Activated CD4-positive, CD25-positive, alpha-beta regulatory T cell treated with anti-CD3 and anti-CD28 coated beads, Interleukin-2, amount 50 U/mL, for 24 hours (primary cell): Measurements from ENCODE around the gene ACSL1.
"Not testable (repeated sequence)": the region's sequence is repeated elsewhere in the genome, so short reads cannot be mapped to it uniquely, and the experiment has no call there.

Experiments used
- ATAC-seq, 2 donors: fragments of 150-1000 bp; cut with Tn5 transposase; one replicate each; pipeline ENCODE4 v1.10.0; 2021; ENCODE audit warnings: mild to moderate bottlenecking in 1 of 2, moderate library complexity in 1 of 2

ACSL1 gene

DNA sequence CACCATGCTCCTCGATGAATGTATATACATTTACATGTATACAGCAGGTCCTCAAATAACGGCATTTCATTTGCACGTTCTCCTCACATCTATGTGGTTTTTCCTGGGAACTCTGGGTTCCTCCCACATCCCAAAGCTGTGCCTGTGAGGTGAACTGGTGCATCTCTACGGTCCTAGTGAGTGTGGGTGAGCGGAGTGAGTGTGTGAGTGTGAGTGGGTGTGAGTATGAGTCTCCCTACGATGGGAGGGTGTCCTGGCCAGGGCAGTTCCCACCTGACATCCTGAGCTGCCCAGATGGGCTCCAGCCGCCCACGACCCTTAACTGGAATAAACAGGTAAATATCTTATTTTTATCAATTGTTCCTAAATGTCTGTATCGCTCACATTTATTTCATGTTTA is 40.0 kb downstream of the ACSL1 start:
- no peak for ATAC-seq

- ATAC-seq = no peak
Observed at GRCh38 chr4:184784628-184785257, 41.0 kb downstream of the ACSL1 start.

DNA sequence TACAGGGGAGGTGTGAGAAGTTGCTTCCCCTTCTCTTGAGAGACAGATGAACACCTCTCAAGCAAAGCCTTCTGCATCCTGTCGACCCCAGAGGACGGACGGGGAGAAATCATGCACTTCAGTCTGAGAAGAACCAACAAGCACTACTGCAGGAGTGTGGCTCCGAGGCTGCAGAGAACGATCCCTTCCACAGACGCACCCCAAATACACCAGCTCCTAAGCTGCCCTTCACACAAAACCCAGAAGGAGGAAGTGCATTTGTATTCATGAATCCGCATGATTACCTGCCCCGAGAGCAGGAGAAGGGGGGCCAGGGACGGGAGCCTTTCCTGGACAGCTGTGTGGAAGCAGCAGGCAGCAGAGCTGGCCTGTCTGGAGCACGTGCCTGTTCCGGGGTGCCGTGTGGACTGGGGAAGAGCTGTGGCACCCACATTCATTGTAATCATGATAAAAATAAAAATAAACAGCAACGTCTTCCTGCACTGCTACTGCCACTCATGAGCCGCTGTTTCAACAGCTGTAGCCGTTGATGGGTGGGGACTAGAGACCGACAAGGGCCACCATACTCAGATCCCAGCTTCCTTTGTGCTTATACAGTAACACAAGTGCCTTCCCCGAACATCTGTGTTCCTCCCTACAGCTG is 42.9 kb downstream of the ACSL1 start:
- no peak for ATAC-seq

DNA sequence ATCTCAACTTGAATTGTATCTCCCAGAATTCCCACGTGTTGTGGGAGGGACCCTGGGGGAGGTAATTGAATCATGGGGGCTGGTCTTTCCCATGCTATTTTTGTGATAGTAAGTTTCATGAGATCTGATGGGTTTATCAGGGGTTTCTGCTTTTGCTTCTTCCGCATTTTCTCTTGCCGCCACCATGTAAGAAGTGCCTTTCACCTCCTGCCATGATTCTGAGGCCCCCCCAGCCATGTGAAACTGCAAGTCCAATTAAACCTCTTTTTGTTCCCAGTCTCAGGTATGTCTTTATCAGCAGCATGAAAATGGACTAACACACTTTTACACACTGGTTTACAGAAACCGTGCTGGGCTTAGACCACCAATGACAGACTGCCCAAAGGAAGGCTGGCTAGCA is 46.6 kb downstream of the ACSL1 start:
- ATAC-seq = not testable (repeated sequence)

GRCh38 chr4:184778325-184778724 is 47.4 kb downstream of the ACSL1 start:
- no peak for ATAC-seq

DNA sequence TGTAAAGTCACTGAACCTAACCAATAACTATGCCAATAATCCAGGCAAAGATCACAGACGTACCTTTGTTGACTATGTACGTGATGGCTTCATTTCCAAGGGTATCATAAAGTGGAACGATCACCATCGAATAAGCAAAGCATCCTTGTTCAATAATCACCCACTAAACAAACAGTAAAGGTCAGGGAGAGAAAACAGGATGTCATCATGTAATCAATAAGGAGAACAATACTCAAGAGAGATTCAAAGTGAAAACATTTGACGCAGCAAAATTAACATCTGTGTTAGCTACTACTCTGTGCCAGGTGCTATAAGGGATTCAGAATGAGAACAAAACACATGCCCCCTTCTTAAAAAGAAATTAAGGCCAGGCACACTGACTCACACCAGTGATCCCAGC is 48.9 kb downstream of the ACSL1 start:
- no peak for ATAC-seq

GRCh38 chr4:184775854-184776555 is 49.8 kb downstream of the ACSL1 start:
- no peak for ATAC-seq

GRCh38 chr4:184774152-184774551 is 51.6 kb downstream of the ACSL1 start:
- ATAC-seq = no peak

DNA sequence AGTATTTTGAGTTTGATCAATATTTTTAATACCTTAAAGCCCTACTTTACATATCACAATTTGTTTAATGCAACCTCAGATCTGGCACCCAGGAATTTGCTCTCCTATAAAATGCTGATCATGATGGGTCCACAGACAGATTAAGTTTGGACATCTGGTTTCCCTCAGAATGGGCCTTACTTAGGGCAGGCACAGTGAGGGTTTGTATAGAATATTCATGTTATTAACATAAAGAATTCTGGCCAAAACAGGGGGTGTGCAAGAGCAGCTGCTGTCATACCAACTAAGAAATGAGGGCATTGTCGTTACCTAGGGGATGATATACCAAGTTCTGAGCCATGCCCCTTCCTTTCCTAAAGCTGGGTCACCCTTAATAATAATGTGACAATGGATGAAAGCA is 54.4 kb downstream of the ACSL1 start:
- ATAC-seq = no peak

GRCh38 chr4:184769141-184769765 is 56.5 kb downstream of the ACSL1 start:
- no peak for ATAC-seq

DNA sequence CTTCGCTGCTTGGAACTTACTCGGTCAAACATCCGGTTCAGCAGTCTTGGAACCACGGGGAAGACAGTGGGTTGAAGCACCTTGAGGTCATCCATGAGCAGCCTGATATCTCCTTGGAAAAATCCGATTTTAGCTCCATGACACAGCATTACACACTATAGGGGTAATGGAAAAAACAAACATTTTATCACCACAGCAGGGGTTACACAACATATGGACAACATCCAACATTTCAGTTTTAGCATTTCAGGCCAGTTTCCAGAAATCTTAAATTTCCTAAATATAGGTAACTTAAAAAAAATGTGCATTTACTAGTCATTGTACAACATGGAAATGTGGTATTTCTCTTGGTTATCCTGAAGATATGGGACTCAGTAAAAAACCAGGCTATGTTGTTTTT is 57.5 kb downstream of the ACSL1 start:
- no peak for ATAC-seq

DNA sequence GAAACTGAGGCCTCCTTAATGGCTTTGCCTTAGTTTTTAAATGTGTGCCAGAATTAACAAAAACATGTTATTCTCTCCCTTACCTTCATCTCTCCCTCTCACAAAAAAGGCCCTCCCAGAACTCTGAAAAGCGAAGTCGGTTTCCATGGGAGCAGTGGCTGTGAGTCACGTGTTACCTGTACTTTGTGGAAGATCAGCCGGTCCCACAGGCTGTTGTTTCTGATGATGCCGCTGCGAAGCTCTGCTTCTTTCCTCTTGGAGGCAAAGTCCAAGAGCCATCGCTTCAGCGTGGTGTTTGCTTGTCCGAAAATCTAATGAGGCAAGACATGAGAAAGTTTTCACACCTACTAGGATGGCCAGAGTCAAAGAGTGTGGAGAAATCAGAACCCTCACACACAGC is 59.3 kb downstream of the ACSL1 start:
- ATAC-seq = no peak

GRCh38 chr4:184765473-184766340 is 60.1 kb downstream of the ACSL1 start:
- ATAC-seq = no peak

DNA sequence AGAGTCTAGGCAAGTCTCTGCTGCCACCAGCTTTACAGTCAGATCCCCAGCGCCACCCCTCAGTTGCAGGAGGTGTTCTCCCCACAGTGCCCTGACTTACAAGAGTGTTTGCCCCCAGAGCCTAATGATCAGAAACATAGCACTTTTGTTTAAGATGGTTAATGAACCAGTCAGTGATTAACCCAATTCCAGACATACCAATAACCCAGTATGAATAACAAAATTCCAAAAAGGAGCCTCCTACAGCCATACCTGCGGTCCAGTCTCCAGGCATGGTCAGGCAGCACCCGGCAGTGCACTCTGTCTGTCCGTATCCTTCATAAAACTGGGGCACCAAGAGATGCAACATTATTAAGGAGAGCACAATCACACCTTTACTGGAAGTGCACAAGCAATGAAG is 61.2 kb downstream of the ACSL1 start:
- no peak for ATAC-seq

GRCh38 chr4:184763150-184763780 is 62.5 kb downstream of the ACSL1 start:
- no peak for ATAC-seq

GRCh38 chr4:184762100-184762499 is 63.7 kb downstream of the ACSL1 start:
- peak; percentile 81 to 88 for ATAC-seq

- ATAC-seq = no peak
Observed at GRCh38 chr4:184760681-184761080, 65.1 kb downstream of the ACSL1 start.

- no peak for ATAC-seq
Observed at GRCh38 chr4:184757810-184758209, 68.0 kb downstream of the ACSL1 start.

DNA sequence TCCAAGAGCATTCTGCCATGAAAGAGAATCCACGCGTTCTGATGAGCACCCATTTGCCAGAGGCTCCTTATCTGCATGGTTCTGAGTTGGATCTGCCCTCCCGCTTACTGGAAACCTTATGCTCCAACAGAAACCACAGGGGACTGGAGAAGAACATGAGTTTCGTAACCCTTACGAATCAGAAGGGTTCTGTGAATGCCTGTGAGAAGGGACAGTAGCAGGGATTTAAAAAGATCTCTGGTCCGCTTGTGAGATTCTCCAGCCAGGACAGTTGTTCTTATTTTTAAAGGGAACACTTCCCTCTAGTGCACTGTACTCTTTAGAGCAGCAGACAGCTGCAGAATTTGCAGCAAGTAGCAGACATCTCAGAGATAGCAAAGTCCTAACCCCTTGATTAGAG is 69.4 kb downstream of the ACSL1 start:
- no peak for ATAC-seq

- ATAC-seq = no peak
Observed at GRCh38 chr4:184755278-184755677, 70.5 kb downstream of the ACSL1 start.

DNA sequence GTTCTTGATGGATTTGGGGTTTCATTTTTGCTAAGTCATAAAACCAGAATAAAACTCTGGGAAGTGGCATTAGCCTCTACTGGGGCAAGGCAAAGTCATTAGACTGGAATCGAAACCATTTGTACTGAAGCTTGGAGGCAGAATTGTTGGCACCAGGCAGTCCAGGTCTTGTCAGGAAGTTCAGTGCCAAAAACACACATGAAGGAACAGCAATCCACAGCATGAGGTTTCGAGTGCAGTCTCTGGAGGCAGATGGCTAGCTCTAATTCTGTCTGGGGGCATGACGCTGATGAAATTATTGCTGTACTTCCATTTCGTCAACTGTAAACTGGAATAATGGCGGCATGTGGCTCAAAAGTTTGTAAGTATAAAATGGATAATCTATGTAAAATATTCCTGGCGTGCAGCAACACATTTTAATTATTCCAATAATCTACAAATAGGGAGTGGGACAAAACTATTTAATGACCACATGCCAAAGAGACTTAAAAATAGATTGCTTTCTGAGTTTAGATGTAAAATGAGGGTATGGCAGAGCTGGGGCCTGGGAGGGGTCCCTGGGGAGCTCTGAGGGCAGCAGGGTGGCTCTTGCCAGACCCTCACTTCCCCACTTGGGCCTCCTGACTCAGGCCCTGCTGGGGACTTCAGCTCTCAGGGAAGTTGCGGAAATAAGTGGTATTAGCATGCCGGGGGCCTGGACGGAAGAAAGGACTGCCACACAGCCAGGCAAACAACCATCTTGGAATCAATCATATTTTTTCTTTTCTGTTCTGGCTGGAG is 73.1 kb downstream of the ACSL1 start:
- ATAC-seq = no peak

DNA sequence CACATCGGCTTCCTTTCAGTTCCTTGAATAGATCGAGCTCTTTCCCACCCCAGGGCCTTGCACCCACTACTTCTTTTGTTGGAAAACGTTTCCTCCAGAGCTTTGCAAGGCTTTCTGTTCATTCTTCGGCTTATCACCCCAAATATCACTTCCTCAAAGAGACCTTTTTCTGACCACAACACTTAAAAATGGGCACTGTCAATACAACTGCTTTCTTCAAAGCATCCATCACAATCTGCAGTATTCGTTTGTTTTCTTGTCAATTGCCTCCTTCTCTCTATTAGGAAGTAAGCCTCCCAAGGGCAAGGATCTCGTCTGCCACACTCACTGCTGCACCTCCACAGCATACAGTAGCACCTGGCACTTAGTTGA is 74.2 kb downstream of the ACSL1 start:
- no peak for ATAC-seq
